Eye (tissue), 1 donor: ENCODE measurements around the gene ADAM8.
A peak's percentile ranks its signal among the peaks of the same experiment; 100 is the strongest.
"Not testable (repeated sequence)": the region's sequence is repeated elsewhere in the genome, so short reads cannot be mapped to it uniquely, and the experiment has no call there.

ENCODE experiments used
- DNase-seq: peaks from one replicate; pipeline ENCODE4 v3.0.0-alpha.2; 2015

ADAM8 gene

DNA sequence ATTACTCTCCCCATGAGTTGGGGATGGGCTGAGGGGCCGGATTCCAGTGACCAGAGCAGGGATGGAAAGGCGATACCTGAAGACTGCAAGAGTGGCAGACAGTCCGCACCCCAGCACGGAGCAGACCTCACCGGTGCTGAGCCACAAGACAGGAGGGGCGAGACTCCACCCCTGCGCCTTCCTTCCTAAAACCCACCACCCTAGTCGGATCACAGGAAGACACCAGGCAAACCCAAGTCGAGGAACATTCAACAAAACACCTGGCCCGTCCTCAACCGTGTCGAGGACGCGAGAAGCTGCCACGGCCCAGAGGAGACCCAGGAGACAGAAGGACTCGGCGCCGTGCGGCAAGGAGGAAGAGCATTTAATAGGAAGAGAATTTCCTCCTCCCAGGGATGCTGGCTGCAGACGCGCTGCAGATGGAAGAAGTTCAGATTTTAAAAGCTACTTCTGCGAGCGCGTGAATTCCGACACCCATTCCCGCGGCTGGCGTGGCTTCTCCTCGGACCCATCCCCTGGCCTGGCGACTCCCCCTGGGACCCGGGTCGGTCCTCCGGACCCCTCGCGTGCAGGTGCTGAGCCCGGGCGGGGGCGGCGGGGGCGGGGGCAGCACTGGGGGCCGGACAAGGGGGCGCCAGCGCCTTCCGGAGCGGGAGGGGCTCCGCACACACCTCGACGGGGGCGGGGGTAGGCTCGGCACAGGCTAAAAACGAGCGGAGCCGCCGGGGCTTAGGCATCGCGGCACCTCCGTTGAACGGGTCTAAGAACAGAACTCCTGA is 47.2 kb downstream of the ADAM8 start:
- DNase-seq = peak; percentile 33

DNA sequence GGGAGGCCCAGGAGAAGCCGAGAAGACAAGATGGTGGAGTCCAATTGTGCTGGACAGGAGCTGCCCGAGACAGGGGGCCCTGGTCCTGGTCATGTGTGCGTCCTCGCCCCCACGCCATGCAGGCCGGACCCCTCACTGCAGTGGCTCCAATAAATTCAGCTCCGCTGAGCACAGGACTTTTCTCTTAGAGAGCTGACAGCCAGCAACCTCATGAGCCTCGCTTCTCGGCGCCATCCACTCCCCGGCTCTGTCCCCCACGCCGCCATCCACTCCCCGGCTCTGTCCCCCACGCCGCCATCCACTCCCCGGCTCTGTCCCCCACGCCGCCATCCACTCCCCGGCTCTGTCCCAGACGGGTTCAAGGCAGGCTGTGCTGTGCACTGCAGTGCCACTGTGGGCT is 49.4 kb downstream of the ADAM8 start:
- no peak for DNase-seq

DNA sequence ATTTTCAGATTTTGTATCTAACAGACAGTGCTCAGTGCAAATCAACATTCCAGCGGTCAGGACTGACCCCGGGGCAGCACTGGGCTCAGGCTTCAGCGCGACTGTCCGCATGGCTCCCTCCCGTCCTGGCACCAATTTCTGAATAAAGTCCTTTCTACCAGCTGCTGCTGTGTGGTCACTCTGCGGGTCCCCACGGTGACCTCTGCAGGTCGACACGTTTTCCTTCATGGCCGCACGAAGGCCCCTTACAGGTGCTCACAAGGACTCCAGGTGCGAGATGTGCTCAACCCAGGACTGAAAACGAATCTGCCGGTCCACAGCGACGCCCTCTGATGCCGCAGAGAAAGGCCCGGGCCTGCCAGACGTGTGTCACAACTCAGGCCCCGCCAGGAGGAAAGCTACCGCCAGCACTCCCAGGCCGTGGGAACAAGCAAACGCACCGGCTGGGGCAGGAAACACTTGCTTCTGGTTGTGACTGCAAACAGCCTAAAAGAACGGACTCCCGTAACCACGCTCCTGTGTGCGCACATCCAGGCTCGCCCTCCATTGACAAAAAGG is 50.3 kb downstream of the ADAM8 start:
- DNase-seq = no peak

DNA sequence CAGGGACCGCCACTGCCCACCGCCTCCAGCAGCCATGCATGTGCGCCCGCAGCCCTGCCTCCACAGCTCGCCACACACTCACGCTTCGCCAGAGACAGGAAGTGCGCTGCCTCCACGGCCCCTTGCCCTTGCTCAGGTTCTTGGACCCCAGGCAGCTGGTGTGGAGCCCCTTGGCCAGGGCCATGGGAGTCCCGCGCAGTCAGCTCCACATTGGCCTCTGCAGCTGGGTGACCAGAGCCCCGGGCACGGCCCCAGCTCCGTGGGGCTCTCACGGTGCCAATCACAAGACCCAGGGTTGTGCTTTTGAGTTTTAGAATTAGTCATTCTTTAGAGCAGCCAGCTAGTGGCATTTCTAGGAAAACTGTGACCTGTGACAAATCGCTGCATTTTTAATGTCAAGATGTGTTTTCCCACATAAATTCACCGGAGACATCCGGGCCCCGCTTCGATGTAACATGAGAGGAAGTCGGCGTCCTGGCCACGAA is 50.9 kb downstream of the ADAM8 start:
- no peak for DNase-seq

DNA sequence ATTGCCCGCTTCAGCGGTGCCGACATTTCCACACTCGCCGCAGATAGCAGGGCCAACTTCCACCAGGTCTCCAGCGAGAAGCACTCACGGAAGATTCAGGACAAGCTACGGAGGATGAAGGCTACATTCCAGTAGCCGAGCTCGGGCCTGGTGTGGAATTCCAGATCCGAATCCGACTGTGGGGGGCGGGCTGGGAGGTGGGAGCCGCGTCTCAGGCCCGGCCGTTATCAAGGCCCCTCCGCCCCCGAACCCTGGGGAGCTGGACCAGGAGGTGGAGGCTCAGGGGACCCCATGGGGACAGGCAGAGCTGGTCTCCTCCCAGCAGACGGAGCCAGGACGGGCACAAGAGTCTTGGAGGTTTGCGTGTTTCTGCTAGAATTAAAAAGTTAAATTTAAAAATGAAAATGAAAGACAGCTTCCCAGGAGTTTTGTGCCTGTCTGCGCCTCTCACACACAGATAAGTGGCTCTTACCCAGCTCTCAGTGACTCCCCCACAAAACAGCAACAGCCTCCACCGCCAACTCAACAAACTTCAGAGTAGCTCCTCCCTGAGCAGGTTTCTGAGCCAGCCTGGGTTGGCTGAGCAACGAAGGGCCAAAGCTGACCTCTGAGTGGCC is 51.8 kb downstream of the ADAM8 start:
- DNase-seq = no peak

DNA sequence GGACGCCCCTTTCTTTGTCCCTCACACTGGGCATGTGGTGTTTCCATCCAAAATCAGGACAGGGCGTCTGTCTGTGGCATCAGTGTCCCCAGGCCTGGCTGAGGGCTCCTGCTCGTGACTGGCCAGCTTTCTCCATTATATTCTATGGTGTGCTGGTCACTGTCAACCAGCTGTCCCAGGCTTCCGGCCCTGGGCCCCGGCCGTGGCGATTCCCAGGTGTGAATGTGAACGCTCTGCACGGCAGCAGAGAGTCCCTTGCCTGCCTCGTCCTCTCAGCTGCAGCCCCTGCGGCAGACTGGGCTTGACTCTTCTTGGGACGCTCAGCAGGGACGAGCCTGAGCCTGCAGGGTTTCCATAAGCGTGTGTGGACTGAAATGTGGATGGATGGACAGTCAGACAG is 52.6 kb downstream of the ADAM8 start:
- no peak for DNase-seq

DNA sequence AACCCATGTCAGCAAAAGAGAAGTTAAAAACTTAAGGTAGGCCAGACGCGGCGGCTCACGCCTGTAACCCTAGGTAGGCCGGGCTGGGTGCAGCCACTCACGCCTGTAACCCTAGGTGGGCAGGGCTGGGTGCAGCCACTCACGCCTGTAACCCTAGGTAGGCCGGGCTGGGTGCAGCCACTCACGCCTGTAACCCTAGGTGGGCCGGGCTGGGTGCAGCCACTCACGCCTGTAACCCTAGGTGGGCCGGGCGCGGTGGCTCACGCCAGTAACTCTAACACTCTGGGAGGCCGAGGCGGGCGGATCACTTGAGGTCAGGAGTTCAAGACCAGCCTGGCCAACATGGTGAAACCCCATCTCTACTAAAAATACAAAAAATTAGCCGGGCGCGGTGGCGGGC is 54.9 kb downstream of the ADAM8 start:
- DNase-seq = not testable (repeated sequence)

DNA sequence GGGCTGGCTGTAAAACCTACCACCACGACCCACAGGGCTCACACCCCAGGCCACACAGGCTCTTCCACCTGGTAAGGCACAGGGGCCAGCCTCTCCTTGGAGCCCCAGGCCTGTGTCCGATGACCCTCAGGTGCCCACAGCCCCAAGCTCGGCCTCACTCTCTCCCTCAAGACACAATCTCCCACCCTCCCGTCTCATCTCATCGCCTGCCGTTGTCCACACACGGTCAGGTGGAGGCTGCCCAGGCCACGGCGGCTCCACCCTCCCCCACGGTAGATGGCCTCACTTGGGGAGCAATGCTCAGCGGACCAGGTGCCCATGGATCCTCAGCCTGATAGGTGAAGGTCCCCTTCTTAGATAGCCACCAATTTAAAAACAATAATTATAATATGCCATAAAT is 55.3 kb downstream of the ADAM8 start:
- no peak for DNase-seq

DNA sequence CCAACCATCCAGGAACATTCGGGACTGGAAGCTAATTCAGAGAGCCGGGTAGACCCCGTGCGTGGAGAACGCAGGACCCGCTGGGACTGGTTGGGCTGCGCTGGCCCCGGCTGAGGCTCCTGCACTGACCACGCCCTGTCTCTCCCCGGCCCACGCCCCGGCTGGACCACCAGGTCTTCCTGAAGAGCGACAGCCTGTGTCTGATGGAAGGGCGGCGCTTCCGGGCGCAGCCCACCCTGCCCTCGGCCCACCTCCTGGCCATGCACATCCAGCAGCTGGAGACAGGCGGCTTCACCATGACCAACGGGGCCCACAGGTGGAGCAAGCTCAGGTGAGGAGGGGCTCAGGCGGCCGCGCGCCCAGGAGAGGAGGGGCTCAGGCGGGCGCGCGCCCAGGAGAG is 56.9 kb downstream of the ADAM8 start:
- DNase-seq = no peak

DNA sequence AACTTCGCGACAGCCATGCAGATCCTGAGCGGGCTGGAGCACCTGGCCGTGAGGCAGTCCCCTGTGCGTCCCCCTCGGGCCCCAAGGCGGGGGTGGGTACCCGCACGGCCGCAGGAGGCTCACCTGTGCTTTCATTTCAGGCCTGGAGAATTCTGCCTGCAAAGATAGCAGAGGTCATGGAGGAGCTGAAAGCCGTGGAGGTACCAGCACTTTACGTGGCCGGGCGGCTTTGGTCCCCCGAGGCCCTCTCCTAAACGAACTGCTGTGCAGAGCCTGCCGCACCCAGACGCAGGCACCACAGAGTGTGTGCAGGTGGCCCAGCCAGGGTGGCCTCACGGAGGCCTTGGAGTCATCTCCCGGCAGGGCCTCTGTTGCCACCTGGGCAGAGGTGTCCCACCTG is 57.8 kb downstream of the ADAM8 start:
- no peak for DNase-seq

DNA sequence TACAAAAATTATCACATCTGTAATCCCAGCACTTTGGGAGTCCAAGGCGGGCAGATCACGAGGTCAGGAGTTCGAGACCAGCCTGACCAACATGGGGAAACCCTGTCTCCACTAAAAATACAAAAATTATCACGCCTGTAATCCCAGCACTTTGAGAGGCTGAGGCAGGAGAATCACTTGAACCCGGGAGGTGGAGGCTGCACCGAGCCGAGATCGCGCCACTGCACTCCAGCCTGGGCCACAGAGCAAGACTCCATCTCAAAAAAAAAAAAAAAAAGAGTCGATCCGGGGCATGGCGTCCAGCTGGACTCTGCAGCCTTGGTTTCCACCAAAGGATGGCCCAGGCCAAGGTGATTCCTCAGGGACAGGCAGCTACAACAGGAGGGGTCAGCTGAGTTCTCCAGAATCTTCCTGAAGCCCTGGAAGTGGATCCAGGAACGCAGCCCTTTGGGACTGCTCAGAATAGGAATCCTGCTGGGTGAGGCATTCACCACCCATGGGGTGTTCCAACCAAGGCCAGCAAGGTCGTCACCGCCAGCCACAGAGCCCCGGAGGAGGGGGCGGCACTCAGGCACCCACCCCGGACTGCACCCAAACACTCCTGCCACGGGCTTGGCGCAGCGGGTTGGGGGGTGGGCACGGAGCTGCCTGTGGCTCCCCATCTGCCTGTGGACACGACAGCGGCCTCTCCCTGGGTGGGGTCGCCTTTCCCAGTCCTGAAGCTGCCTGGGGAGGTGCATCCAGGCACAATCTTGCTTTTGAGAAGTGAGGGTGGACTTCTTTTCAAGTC is 58.7 kb downstream of the ADAM8 start:
- no peak for DNase-seq

DNA sequence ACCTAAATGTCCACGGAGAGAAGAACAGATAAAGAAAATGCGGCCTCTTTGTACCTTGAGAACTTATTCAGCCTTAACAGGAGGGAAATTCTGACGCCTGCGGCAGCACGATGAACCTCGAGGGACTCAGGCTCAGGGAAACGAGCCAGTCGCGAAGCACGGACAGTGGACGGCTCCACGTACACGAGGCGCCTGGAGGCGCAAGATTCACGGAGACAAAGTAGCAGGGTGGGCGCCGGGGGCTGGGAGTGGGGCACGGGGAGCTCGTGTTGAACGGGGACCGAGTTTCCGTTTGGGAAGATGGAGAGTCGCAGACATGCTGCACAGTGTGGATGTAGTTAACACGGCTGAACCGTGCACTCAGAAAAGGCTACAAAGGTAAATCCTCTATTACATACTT is 59.9 kb downstream of the ADAM8 start:
- DNase-seq = no peak

DNA sequence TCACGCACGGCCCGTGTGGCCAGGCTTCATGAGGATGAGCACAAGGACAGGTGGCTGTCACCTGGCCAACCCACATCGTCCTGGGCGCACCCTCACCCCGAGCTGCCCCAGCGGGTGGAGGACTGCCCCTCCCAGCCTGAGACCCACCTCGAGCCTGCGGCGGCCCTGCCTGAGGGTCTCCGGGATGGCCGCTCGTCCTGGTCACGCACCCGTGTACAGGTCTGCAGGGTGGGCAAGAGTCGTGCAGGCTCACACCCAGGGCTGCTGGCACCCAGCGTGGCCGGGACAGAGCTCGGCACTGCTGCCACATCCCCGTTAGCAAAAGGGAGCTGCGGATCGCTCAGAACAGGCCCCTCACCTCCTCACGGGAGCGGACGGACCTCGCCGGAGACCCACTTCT is 61.1 kb downstream of the ADAM8 start:
- no peak for DNase-seq

DNA sequence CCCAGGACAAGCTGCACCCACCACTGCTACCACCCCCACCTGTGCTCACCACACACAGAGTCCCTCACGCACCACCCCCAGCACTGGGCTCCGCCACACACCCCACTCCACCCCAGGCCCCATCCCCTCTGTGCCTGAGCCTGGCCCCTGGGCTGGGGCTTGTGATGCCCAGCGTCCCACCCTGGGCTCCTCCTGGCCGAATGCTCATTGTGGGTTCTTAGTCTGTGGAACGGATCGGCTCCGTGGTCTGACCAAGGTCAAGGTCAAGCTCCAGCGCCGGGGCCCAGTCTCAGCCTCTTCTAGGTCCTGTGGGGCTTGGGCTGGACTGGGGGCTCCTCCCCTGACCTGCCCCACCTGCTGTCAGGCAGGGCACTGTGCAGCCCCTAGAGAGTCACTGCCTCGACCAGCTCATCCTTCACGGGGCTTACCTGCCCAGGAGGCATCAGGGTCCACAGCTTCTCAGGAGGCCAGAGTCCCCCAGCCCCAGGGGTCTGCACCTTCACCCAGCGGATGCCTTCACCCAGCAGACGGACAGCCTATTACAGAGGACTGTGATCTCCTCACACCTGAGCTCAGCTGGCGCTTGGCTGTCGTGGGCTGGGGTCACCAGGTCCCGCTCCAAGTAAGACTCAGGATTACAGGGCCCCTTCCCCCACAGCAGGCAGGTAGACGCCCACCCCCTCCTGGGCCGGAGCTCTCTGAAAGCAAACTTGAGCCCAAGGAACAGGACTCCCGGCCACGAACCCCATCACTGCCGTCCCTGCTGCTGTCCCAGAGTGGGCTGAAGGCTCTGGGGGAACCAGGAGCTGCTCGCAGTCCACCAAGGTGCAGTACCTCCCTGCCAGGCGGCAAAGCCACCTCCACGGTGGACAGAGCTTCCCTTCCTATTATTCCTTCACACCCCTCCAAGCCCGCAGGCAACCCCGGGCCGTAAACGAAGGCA is 61.9 kb downstream of the ADAM8 start:
- DNase-seq = no peak

DNA sequence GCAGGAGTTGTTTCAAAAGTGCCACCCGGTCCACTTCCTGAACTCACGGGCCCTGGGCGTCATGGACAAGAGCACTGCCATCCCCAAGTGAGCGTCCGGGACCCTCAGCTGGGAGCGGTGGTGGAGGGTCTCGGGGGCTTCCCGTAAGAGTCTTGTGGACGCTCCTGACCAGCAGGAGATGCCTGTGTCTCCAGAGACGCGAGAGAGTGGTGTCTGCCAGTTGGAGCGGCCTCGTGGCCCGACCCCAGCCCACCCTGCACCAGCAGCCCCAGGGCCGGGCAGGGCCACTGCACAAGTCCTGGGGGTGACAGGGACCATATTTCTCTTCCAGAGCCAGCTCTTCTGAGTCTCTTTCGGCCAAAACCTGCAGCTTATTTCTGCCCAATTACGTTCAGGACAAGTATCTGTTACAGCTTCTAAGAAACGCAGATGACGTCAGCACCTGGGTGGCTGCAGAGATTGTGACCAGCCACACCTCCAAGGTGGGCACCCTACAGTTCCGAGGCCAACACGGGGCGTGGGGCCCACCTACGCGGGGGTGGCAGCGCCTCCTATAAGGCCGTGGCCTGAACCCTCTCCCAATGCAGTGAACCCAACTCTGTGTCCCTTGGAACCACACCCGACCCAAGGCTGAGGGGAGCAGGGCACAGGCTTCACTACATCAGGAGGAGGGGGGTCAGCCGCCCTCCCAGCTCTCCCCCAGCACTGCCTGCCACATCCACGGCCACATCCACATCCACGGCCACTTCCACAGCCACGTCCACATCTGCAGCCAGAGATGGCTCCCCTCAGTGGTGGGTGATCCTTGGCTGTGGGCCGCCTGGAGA is 62.8 kb downstream of the ADAM8 start:
- DNase-seq = no peak

DNA sequence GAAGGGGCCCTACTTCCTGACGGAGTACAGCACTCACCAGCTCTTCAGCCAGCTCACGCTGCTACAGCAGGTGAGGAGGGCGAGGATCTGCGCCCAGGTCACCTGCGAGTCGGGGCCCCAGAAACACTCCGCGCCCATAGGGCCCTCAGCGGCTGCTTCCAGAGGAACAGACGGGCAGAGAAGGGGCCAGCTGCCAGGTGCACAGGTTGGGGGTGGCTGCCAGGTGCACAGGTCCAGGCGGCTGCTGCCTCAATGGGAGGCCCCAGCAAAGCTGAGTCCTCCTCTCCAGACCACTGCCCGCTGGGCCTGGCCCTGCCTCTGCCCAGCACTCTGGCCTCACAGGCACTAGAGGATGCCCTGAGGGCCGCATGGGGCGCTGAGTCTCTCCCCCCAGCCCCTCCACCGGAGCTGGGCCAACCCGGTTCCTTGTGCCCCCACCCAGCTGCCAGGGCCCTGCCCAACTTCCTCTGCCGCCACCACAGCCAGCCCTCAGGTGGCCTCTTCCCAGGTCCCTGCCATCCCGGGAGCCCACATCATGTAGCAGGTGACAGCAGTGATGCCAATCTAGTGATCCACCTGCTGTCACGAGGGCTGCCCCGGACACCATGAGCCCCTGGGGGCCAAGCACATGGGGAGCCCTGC is 63.7 kb downstream of the ADAM8 start:
- DNase-seq = no peak
